Ishikawa (cell line): ENCODE data around the gene PPP1R16B.

Source experiments
- EP300 ChIP-seq: IDR thresholded peaks from 2 replicates; pipeline ENCODE4 v1.6.1; 2012; ENCODE audit warnings: borderline replicate concordance
- TAF1 ChIP-seq: IDR thresholded peaks from 2 replicates; pipeline ENCODE4 v1.6.1; 2012; ENCODE audit warnings: low read depth, mild to moderate bottlenecking

DNA sequence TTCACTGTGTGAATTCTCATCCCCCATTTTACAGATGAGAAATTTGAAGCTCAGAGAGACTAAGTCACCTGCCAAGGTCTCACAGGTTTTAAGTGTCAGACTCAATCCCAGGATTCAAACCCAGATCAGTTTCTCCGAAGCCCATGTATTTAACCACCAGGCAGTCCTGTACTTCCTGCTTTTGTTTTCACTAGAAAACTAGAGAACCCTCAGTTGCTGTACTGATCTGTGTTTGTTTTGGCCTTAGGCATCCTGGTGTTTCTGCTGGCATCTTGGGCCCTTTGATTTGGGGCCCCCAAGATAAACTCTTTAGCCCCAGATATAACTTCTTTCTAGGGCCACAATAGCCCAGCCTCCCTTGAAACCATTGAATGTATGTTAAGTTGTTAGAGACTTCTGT lies 36.5 kb downstream of the PPP1R16B start:
- no peak for TF ChIP-seq TAF1
- no peak for TF ChIP-seq EP300
